H9 (cell line): ENCODE measurements around the gene INSR. TPM values are rescaled to one million over a fixed set of nuclear protein-coding genes. Genes with fewer than 3 reads are reported as not detected.
A peak's percentile ranks its signal among the peaks of the same experiment; 100 is the strongest.

ENCODE experiments used
- DNase-seq: peaks from one replicate; pipeline ENCODE4 v3.0.0-alpha.2; 2017
- H2AFZ ChIP-seq: one replicate; pipeline ENCODE4 v1.6.1; 2013; ENCODE audit warnings: mild to moderate bottlenecking, low read length, control low read depth, moderate library complexity
- H2AK5ac ChIP-seq: 2 replicates; pipeline ENCODE4 v1.6.1; 2013; ENCODE audit warnings: low read length, control low read depth, mixed read lengths; ENCODE audit not compliant: insufficient read length
- H2BK120ac ChIP-seq: one replicate; pipeline ENCODE4 v1.6.1; 2013; ENCODE audit warnings: low read depth, mild to moderate bottlenecking, low read length, control low read depth, inconsistent platforms; ENCODE audit not compliant: poor library complexity, severe bottlenecking
- H2BK12ac ChIP-seq: 2 replicates; pipeline ENCODE4 v1.6.1; 2013; ENCODE audit warnings: low read length, control low read depth, mixed read lengths, low read depth; ENCODE audit not compliant: insufficient read length
- H2BK15ac ChIP-seq: 2 replicates; pipeline ENCODE4 v1.6.1; 2013; ENCODE audit warnings: low read depth, low read length, control low read depth
- H2BK20ac ChIP-seq: one replicate; pipeline ENCODE4 v1.6.1; 2013; ENCODE audit warnings: low read depth, mild to moderate bottlenecking, low read length, control low read depth, inconsistent platforms; ENCODE audit not compliant: poor library complexity, severe bottlenecking
- H2BK5ac ChIP-seq: 2 replicates; pipeline ENCODE4 v1.6.1; 2013; ENCODE audit warnings: low read length, control low read depth, mixed read lengths; ENCODE audit not compliant: insufficient read length
- H3K14ac ChIP-seq: 2 replicates; pipeline ENCODE4 v1.6.1; 2013; ENCODE audit warnings: low read length, control low read depth; ENCODE audit not compliant: insufficient read depth
- H3K18ac ChIP-seq: 2 replicates; pipeline ENCODE4 v1.6.1; 2013; ENCODE audit warnings: low read depth, mild to moderate bottlenecking, mixed read lengths, low read length, control low read depth; ENCODE audit not compliant: insufficient read length
- H3K23ac ChIP-seq: 2 replicates; pipeline ENCODE4 v1.6.1; 2013; ENCODE audit warnings: low read length, control low read depth, mixed read lengths, low read depth; ENCODE audit not compliant: insufficient read length
- H3K23me2 ChIP-seq: 2 replicates; pipeline ENCODE4 v1.6.1; 2013; ENCODE audit warnings: low read depth, mild to moderate bottlenecking, mixed read lengths, low read length, control low read depth; ENCODE audit not compliant: insufficient read length, poor library complexity, severe bottlenecking
- H3K27ac ChIP-seq: 2 replicates; pipeline ENCODE4 v1.5.1; 2013; ENCODE audit warnings: low read length, control low read depth, mixed read lengths, low read depth; ENCODE audit not compliant: insufficient read length
- H3K27me3 ChIP-seq: 2 replicates; pipeline ENCODE4 v1.6.1; 2013; ENCODE audit warnings: low read length, control low read depth, inconsistent platforms; ENCODE audit not compliant: insufficient read depth
- H3K4ac ChIP-seq: 2 replicates; pipeline ENCODE4 v1.6.1; 2013; ENCODE audit warnings: low read depth, mild to moderate bottlenecking, control low read depth, inconsistent platforms, low read length, moderate library complexity
- H3K4me1 ChIP-seq: 2 replicates; pipeline ENCODE4 v1.6.1; 2013; ENCODE audit warnings: low read length, control low read depth, inconsistent platforms; ENCODE audit not compliant: insufficient read depth
- H3K4me2 ChIP-seq: 2 replicates; pipeline ENCODE4 v1.6.1; 2013; ENCODE audit warnings: low read length, control low read depth, mixed read lengths; ENCODE audit not compliant: insufficient read length, insufficient read depth
- H3K56ac ChIP-seq: 2 replicates; pipeline ENCODE4 v1.6.1; 2013; ENCODE audit warnings: low read depth, mild to moderate bottlenecking, mixed read lengths, low read length, control low read depth; ENCODE audit not compliant: insufficient read length
- H3K79me1 ChIP-seq: 2 replicates; pipeline ENCODE4 v1.6.1; 2013; ENCODE audit warnings: low read depth, mild to moderate bottlenecking, moderate library complexity, low read length, control low read depth, inconsistent platforms; ENCODE audit not compliant: insufficient read depth, poor library complexity, severe bottlenecking
- H3K79me2 ChIP-seq: 2 replicates; pipeline ENCODE4 v1.6.1; 2013; ENCODE audit warnings: low read length, control low read depth, inconsistent platforms; ENCODE audit not compliant: insufficient read depth
- H3K9ac ChIP-seq: 2 replicates; pipeline ENCODE4 v1.6.1; 2013; ENCODE audit warnings: low read length, control low read depth, mixed read lengths; ENCODE audit not compliant: insufficient read length; ENCODE audit errors: extremely low read depth
- H3K9me3 ChIP-seq: one replicate; pipeline ENCODE4 v1.6.1; 2013; ENCODE audit warnings: low read depth, low read length, inconsistent platforms; ENCODE audit not compliant: control insufficient read depth
- H3T11ph ChIP-seq: one replicate; pipeline ENCODE4 v1.6.1; 2013; ENCODE audit warnings: mild to moderate bottlenecking, low read length, control low read depth, inconsistent platforms
- H4K20me1 ChIP-seq: one replicate; pipeline ENCODE4 v1.6.1; 2013; ENCODE audit not compliant: control insufficient read depth, insufficient read length, insufficient read depth
- H4K5ac ChIP-seq: 2 replicates; pipeline ENCODE4 v1.6.1; 2013; ENCODE audit warnings: low read depth, mild to moderate bottlenecking, mixed read lengths, low read length, control low read depth; ENCODE audit not compliant: insufficient read length
- H4K8ac ChIP-seq: replicated peaks from 2 replicates; pipeline ENCODE4 v1.6.1; 2013; ENCODE audit warnings: low read length, control low read depth, mixed read lengths, low read depth; ENCODE audit not compliant: insufficient read length
- H4K91ac ChIP-seq: 2 replicates; pipeline ENCODE4 v1.6.1; 2013; ENCODE audit warnings: low read depth, mild to moderate bottlenecking, moderate library complexity, mixed read lengths, low read length, control low read depth; ENCODE audit not compliant: insufficient read length
- H3K27ac Mint-ChIP-seq, 3 experiments: 2 replicates in 2 of 3; 3 replicates in 1 of 3; pipeline ENCODE4 v1.8.0; 2020 to 2021; ENCODE audit warnings: mixed read lengths in 3 of 3, mild to moderate bottlenecking in 1 of 3, moderate library complexity in 1 of 3
- H3K27me3 Mint-ChIP-seq: 2 replicates; pipeline ENCODE4 v1.8.0; 2021; ENCODE audit warnings: low read depth, mild to moderate bottlenecking, moderate library complexity, mixed read lengths
- H3K36me3 Mint-ChIP-seq, 3 experiments: 2 replicates in 2 of 3; 3 replicates in 1 of 3; pipeline ENCODE4 v1.8.0; 2020 to 2021; ENCODE audit warnings: low read depth in 3 of 3, mixed read lengths in 3 of 3; ENCODE audit not compliant: insufficient read depth in 1 of 3
- H3K4me1 Mint-ChIP-seq, 2 experiments: 2 replicates each; pipeline ENCODE4 v1.8.0; 2020; ENCODE audit warnings: mixed read lengths in 2 of 2
- H3K4me3 Mint-ChIP-seq, 2 experiments: 2 replicates in 1 of 2; 3 replicates in 1 of 2; pipeline ENCODE4 v1.8.0; 2020 to 2021; ENCODE audit warnings: mild to moderate bottlenecking in 2 of 2, mixed read lengths in 2 of 2, moderate library complexity in 1 of 2
- H3K9me3 Mint-ChIP-seq, 2 experiments: 2 replicates in 1 of 2; 3 replicates in 1 of 2; pipeline ENCODE4 v1.8.0; 2020; ENCODE audit warnings: mild to moderate bottlenecking in 2 of 2, mixed read lengths in 2 of 2, moderate library complexity in 1 of 2
- whole genome bisulfite sequencing: extraction: QIAGEN DNeasy Blood & Tissue Kit; methylation state at CpG from one replicate; pipeline ENCODE4 v1.1.7; 2013; ENCODE audit warnings: missing lambda C conversion rate, low lambda C conversion rate, mixed read lengths; ENCODE audit not compliant: insufficient read length; ENCODE audit errors: extremely low coverage; 5-methylcytosine and 5-hydroxymethylcytosine counted together
- total RNA-seq: library from RNA; stranded (reverse); gene quantifications from 2 replicates; pipeline ENCODE4 v1.2.1, GENCODE V29; 2021
- TF ChIP-seq, protein P1 (sequence below): fragments of 200-600 bp; sonication (generic); conservative IDR thresholded peaks from 3 replicates; pipeline ENCODE4 v1.8.0; 2021; ENCODE audit warnings: antibody characterized with exemption, mild to moderate bottlenecking

The INSR gene
- total RNA-seq, 1 experiment from 2014 or later, result 39.8 TPM

- peak; percentile 91 for DNase-seq
- TF ChIP-seq, protein P1, sequence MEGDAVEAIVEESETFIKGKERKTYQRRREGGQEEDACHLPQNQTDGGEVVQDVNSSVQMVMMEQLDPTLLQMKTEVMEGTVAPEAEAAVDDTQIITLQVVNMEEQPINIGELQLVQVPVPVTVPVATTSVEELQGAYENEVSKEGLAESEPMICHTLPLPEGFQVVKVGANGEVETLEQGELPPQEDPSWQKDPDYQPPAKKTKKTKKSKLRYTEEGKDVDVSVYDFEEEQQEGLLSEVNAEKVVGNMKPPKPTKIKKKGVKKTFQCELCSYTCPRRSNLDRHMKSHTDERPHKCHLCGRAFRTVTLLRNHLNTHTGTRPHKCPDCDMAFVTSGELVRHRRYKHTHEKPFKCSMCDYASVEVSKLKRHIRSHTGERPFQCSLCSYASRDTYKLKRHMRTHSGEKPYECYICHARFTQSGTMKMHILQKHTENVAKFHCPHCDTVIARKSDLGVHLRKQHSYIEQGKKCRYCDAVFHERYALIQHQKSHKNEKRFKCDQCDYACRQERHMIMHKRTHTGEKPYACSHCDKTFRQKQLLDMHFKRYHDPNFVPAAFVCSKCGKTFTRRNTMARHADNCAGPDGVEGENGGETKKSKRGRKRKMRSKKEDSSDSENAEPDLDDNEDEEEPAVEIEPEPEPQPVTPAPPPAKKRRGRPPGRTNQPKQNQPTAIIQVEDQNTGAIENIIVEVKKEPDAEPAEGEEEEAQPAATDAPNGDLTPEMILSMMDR, result peak; percentile 36; the same call in 2 of the 3 replicates
- Histone ChIP-seq H3K23me2 (peaks cover 3% of the 10 kb centered on the region), H3K4me1 (no peaks in the 10 kb centered on the region; the same call in 1 of the 2 replicates), H2BK120ac (no peak overlapping the region), H4K91ac (no peak overlapping the region), H2BK12ac (no peak overlapping the region), H4K20me1 (no peaks in the 10 kb centered on the region), H2AFZ (no peak overlapping the region), H3T11ph (no peak overlapping the region), H3K9me3 (no peaks in the 10 kb centered on the region), H3K4ac (no peak overlapping the region), H2BK15ac (no peak overlapping the region), H3K27ac (no peak overlapping the region), H4K8ac (no peak overlapping the region), H2BK5ac (no peak overlapping the region), H2AK5ac (no peak overlapping the region), H3K18ac (peak overlapping the region; percentile 87), H3K4me2 (peak overlapping the region; percentile 79), H3K9ac (peak overlapping the region; percentile 80), H3K79me2 (no peaks in the 10 kb centered on the region), H3K79me1 (no peaks in the 10 kb centered on the region), H3K56ac (no peak overlapping the region), H2BK20ac (no peak overlapping the region), H3K14ac (peak overlapping the region; percentile 92), H3K23ac (no peak overlapping the region), H4K5ac (peak overlapping the region; percentile 54), H3K27me3 (no peaks in the 10 kb centered on the region)
- Mint-ChIP-seq H3K27me3 (no peaks in the 10 kb centered on the region), H3K4me3 (peak overlapping the region; percentile 70 to 82), H3K27ac (peak overlapping the region; percentile 52 to 92 (median 85); a peak in 6 of 7 replicates), H3K9me3 (no peaks in the 10 kb centered on the region; a peak in 1 of 5 replicates), H3K36me3 (no peaks in the 10 kb centered on the region), H3K4me1 (peaks cover 10 to 26% of the 10 kb centered on the region in 2 experiments)
- no CpG with 5 or more reads among the region's 72 CpGs for WGBS
Measured at GRCh38 chr19:7197760-7198696, 96.2 kb downstream of the INSR start.
